NCI-H2196 (cell line): Measurements from ENCODE around the gene FOXD1.
A peak's percentile ranks its signal among the peaks of the same experiment; 100 is the strongest.
"Not testable (repeated sequence)": the region's sequence is repeated elsewhere in the genome, so short reads cannot be mapped to it uniquely, and the experiment has no call there.

Source experiments
- DNase-seq: peaks from one replicate; lab custom pipeline; 2025; ENCODE audit not compliant: unreplicated experiment; lab: John Stamatoyannopoulos, UW

FOXD1 gene

DNA sequence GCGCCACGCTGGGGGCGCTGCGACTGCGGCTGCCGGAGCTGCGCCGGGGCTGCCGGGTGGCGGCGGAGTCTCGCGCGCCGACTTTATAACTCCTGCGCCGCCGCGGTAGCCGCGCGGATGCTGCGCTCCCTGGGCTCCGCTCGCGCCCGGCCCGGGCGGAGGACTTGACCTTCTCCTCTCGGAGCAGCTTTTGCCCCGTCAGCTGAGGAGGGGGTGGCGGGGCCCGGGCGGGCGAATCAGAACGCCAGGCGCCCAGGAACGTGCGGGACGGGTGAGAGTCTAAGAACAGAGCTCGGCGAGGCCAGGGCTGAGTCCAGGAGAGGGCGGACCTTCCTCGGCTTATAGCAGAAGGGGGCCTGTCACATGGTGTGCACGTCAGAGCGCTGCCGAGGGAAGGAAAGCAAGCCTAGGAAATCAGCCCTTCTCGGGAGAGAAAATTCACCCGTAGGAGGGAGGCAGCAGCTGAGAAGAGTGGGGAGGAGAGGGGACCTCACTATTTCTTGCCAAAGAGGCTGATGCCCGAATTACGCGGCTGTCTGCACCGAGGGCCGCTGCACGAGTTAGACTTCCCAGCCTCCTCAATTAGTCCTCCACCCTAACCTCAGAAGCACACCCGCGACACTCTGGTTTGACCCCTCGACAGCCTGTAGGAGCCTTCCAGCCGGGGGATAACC, at the start of gene FOXD1:
FOXD1 (minus strand) TSS at position 315 of the 674 bp plus-strand sequence. CDS start 415 bp downstream, outside the sequence.
- peak; percentile 73 for DNase-seq

DNA sequence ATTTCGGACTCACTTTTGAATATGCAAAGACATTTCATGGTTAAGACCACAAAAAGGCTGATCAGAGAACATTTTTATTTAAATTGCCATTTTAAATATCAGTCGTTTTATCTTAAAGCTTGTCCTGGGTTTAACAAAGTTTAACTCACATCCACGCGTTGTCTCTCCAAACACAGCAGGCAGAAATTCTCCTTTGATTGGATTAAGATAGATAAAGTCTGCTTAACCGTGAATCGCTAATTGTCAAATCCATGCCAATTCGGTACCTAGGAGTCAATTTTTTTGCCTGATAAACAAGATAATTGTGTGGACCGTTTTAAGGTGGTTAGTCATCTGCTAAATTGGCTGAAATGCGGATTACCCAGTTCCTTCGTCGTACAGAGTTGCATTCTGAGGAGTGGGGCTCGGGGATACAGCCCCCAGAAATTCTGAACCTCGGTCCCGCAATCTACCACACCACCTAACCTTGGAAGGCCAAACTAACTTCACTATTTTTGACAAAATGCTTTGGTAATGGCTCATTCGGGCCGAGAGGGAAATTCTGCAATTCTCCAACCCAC, 49.0 kb upstream of the FOXD1 start:
- DNase-seq = no peak

DNA sequence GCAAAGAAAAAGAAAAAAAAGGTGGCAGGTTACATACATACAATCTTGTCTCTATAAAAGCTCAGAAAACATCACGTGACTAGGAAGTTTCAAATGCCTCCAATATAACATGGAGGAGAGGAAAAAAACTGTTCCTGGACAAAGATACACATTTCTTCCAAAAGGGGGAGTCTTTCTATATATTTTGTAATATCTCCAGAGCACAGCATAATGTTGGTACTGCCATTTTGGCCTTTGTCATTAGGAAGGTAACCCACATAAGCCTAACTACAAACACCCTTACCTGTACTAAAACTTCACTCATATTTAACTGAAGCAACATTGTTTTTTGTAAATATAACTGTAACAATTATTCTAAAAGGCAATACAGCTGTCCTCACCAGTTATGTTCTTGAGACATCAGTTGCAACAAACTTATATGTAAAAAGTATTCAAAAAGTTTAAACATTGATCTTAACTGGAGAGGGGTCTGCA, 48.4 kb upstream of the FOXD1 start:
- peak; percentile 36 for DNase-seq

DNA sequence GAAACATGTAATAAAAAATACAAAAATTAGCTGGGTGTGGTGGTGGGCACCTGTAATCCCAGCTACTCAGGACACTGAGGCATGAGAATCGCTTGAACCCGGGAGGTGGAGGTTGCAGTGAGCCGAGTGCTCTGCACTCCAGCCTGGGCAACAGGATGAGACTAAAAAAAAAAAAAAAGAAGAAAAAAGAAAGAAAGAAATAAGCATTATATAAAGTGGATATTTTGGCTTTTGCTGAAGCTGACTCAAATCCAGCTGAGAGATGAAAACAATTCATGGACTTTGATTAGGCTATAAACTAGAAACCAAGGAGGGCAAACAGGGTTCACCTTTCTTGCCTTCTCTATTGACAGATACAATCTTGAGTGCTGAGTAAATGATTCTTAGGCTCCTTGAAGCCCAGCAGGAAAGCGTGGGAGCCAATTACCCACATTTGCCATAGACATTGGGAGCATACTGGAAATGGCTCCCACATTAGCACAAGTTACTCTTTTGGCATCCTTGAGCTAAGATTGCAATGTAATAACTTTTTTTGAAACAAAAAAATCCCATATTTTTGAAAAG, 47.3 kb upstream of the FOXD1 start:
- DNase-seq = no peak

DNA sequence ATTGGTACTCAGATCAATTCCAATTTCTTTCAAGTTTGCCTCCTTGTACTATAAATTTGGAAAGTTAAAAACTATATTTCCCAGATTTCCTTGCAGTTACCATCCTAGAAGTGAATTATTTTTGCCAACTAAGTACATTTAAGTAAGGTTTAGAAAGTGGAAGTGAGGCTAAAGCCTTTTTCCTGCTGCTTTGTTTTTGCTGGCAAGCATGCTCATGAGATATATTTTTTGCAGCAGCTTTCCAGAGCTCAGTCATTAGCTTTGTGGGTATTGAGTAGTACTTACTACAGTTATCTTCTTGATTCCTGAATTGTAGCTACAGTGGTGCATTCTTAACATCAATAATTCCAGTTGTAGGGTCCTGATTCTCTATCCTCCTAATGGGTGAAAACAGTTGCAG, 46.1 kb upstream of the FOXD1 start:
- DNase-seq = no peak

DNA sequence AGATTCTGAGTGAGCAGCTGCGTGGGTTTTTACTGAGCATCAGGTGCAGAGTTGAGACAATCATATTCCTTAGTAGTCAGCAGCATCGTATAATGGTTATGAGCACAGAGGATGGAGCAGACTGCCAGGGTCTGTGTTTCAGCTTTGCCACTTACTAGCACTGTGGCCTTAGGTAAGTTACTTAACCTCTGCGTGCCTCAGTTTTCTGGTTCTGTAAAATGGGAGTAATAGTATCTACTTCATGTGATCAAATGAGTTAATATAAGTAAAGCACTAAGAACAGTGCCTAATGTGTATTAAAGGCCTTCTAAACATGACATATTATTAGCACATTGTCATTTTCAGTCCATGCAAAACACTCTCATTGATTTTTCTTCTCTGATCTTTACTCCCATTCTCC, 44.8 kb upstream of the FOXD1 start:
- DNase-seq = no peak

DNA sequence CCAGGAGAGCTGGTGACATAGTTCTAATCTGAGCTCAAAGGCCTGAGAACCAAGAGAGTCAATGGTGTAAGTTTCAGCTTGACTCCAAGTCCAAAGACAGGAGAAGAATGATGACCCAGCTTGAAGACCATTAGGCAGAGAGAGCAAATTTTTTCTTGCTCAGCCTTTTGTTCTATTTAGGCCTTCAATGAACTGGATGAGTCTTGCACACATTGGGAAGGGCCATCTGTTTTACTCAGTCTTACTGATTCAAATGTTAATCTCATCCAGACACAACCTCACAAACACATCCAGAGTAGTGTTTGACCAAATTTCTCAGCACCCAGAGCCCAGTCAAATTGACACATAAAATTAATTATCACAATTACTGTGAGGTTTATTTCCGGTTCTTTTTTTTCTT, 42.6 kb upstream of the FOXD1 start:
- no peak for DNase-seq

DNA sequence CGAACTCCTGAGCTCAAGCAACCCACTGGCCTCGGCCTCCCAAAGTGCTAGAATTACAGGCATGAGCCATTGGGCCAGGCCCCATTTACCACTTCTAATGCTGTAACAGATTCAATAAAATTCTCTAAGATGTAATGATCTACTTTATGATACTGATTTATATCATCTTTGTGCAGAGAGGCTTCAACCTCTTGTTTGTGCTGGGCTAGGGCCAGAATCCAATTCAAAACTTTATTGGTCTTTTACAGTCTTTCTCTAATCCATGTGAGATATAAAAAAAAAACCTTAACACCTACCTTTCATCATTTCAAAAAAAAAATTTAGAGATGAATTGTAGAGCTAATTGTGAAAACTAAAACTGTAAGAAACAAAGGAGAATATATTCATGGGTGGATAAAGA, 41.5 kb upstream of the FOXD1 start:
- no peak for DNase-seq

DNA sequence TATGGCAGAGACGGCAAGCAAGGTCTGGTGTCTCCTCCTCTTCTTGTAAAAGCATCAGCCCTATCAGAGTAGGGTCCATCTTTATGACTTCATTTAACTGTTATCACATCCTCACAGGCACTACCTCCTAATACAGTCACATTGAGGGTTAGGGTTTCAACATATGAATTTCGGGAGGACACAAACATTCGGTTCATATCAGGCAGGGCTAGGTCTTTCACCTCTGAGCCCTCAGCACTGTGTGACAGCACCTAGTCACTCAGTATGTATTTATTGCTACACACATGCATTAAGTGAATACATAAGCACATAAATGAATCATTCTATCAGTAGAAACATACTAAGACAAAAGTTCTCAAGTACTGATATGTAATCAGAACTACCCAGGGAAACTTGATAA, 40.2 kb upstream of the FOXD1 start:
- DNase-seq = no peak

DNA sequence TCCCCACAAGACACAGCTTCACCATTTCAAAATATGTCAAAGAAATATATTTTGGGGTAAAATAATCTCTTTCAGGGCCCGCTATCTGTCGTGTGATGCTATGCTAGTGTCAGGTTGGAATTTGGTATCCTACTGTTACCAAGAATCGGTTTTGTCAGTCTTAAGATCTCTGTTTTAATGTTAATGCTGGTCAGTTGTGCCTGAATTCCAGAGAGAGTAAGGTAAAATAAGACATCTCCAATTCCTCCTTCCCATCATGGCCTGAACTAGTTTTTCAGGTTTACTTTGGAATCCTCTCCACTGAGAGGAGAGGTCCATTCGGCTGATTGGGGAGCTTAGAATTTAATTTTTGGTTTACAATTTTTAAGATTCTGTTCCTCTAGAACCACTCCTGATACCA, 39.2 kb upstream of the FOXD1 start:
- DNase-seq = no peak

DNA sequence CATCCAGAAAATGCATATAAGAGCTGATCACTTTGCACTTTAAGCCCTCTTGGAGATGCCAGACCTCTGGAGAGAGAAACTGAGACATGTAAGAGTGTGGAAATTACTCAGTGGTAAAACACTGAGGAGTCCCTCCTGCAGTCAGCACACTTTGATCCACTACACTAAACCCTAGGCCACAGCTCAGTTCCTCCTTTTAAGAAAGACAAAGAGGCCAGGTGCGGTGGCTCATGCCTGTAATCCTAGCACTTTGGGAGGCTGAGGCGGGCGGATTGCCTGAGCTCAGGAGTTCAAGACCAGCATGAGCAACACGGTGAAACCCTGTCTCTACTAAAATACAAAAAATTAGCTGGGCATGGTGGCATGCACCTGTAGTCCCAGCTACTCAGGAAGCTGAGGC, 38.7 kb upstream of the FOXD1 start:
- not testable (repeated sequence) for DNase-seq

DNA sequence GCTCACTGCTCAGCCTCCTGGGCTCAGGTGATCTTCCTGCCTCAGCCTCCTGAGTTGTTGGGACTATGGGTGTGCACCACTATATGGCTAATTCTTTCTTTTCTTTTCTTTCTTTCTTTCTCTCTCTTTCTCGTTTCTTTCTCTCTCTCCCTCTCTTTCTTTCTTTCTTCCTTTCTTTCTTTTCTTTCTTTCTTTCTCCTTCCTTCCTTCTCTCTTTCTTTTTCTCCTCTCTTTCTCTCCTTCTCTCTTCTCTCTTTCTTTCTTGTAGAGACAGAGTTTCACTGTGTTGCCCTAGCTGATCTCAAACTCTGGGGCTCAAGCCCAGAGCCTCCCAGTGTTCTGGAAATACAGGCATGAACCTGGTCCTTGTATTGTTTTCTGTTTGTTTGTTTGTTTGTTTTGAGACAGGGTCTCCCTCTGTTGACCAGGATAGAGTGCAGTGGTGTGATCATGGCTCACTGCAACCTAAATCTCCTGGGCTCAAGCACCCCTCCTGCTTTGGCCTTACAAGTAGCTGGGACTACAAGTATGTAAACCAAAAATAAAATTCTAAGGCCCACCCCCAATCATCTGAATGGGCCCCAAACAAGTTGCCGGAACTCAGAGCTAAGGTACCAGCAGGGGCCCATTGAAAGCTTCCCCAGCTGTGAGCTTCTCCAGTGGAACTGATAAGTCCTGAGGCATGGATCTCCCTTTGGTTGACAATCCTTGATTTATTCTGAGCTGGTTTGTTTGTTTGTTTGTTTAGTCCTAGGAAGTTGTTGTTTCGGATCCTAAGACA, 37.7 kb upstream of the FOXD1 start:
- DNase-seq = no peak

DNA sequence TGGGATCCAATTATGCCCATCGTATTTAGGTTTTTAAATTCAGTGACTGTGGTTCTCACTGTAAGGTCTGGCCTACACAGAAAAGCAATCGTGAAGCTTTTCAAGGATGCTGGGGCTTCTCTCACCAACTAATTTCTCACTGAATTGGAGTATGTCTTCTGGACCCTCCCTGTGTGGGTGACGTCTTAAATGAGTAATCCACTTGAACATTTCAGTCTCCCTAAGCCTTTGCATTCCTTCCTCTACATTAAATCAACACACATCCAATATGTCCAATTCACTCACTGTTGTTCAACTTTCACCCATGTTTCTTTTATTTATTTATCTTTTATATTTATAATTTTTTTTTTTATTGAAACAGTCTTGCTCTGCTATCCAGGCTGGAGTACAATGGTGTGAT, 37.1 kb upstream of the FOXD1 start:
- no peak for DNase-seq

DNA sequence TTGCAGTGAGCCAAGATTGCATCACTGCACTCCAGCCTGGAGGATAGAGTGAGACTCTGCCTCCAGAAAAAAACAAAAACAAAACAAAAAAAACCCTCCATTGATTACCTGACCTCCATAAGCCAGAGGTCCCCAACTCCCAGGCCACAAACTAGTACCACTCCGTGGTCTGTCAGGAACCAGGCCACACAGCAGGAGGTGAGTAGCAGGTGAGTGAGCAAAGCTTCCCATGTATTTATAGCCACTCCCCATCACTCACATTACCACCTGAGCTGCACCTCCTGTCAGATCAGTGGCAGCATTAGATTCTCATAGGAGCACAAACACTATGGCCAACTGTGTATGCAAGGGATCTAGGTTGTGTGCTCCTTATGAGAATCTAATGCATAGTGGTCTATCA, 35.9 kb upstream of the FOXD1 start:
- DNase-seq = no peak

DNA sequence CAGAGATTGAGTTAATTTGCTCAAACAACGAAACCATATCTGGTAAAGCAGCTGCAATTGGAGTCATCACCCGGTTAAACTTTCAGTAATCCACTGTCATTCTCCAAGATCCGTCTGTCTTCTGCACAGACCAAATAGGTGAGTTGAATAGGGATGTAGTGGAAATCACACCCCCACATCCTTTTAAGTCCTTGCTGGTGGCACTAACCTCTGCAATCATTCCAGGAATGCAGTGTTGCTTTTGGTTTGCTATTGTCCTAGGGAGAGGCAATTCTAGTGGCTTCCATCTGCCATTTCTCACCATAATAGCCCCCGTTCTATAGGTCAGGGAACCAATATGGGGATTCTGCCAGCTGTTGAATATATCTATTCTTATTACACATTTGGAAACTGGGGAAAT, 35.1 kb upstream of the FOXD1 start:
- no peak for DNase-seq

DNA sequence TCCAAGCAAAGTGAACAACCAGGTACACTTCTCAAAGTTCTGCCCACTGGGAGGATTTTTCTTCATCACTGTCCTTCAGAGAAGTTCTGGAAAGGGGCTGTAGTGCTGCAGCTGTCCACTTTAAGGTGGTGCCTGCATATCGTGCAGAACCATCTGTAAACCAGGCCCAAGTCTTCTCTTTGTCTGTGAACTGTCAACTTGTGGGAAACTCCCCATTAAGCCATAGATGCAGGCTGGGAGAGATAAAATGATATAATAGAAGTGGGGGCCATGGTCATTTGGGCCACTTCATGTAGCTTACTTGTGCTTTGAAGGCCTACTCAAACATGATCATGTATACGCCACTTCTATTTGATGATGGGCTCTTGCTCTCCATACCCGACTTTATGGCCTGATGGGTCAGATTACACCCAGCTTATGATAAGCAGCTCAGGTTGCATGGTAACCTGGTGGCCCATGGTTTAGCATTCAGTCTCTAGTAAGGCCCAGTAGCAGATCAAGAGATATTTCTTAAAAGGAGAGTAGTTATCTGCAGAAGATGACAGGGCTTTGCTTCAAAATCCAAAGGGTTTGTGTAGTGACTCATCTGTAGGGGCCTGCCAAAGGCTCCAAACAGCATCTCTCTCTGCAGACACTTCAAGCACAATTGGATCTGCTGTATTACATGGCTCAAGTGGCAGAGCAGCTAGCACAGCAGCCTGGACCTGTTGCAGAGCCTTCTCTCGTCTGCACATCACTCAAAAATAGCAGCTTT, 34.0 kb upstream of the FOXD1 start:
- peak; percentile 53 for DNase-seq

DNA sequence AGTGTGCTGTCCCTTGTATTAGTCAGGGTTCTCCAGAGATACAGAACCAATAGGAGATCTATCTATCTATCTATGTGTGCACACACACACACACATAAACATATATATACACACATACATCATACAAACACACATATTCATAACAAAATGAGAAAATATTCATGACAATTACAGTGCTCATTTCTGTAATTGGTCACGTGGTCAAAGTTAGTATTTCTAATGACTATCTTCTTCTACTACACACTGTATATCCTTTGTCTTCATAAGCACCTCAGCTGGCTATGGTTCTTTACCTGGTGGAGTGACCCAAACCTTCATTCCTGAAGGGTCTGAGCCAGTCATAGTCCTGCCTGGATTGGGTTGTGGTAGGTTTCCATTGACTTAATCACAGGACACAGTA, 31.9 kb upstream of the FOXD1 start:
- DNase-seq = no peak

DNA sequence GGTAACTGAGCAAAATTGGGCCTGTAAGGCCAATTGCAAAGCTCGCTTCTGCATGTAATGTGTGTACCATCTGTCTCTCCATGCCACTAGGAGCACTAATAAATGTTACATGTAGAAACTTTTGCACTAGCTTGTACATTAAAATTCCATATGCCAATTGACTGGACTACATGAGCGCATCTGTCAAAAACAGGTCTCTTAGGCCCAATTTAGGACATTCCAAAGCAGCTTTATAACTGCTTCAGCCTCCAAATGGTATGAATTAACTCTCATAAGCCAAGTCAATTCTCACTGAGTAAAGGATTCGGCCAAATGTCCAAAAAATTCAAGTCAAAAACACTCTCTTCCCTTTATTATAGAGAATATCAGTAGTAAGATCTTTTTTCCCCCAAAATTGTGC, 23.5 kb upstream of the FOXD1 start:
- DNase-seq = no peak

DNA sequence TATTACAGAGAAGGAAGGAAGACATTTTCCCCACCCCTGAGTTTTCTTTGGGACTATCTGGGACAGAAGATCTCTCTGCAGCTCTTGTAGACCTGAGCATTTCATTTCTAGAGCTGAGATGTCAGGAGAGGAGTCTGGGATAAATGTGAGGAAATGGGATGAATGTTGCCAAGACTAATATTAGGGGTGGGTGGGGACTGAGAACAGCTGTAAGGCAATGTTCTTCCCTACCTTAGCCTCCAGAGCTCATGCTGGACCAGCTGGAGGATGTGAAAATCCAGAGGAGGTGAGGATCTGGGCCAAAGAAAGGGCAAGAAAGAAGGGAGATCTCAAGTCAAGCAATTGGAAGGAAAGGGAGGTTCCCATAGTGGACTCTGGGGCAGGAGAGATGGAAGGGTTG, 23.1 kb upstream of the FOXD1 start:
- DNase-seq = no peak

DNA sequence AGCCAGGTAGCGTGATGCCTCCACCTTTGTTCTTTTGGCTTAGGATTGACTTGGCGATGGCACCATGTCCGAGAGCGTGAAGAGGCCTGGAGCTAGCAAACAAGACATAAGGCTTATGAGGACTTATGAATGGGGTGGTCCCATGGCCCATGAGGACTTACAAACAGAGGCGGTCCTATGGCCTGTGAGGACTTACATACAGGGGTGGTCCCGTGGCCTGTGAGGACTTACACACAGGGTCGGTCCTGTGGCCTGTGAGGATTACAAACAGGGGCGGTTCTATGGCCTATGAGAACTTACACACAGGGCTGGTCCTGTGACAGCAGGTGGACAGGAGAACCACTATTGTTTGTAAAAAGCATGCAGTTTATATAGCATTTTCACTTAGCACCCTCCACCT, 21.3 kb upstream of the FOXD1 start:
- no peak for DNase-seq

DNA sequence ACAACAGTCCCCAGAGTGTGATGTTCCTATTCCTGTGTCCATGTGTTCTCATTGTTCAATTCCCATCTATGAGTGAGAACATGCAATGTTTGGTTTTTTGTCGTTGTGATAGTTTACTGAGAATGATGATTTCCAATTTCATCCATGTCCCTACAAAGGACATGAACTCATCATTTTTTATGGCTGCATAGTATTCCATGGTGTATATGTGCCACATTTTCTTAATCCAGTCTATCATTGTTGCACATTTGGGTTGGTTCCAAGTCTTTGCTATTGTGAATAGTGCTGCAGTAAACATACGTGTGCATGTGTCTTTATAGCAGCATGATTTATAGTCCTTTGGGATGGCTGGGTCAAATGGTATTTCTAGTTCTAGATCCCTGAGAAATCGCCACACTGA, 20.1 kb upstream of the FOXD1 start:
- DNase-seq = not testable (repeated sequence)
